K562 (cell line): ENCODE measurements around the gene NPFF. TPM values are rescaled to one million over a fixed set of nuclear protein-coding genes. Genes with fewer than 3 reads are reported as not detected.
A peak's percentile ranks its signal among the peaks of the same experiment; 100 is the strongest.

Experiments
- ATAC-seq: fragments of 200-7000 bp; cut with Tn5 transposase; 3 replicates; pipeline ENCODE4 v1.9.1; 2020; ENCODE audit warnings: moderate library complexity
- BruUV-seq: library from RNA; stranded (reverse); fragments of 400-500 nt; replicated peaks from 2 replicates; lab custom pipeline; 2021; lab: Mats Ljungman, UMichigan
- CTCF ChIA-PET: fragments of 300-600 bp; formaldehyde crosslinking; extraction: SDS; loops from one replicate; lab custom pipeline; 2021; ENCODE audit warnings: low intra/inter-chr PET ratio; lab: Yijun Ruan, JAX
- POLR2A ChIA-PET: fragments of 300-600, 350-650 bp; sonication (Branson Sonifier 250); formaldehyde crosslinking; extraction: SDS; loops from one replicate; lab custom pipeline; 2021; ENCODE audit warnings: antibody characterized with exemption, inconsistent platforms; lab: Yijun Ruan, JAX
- DNase-seq, 4 experiments: peaks; one replicate each; pipeline versions ENCODE4 v3.0.0 to v3.0.0-alpha.2; 2011 to 2018; ENCODE audit warnings: low spot score in 3 of 4, mixed read lengths in 3 of 4; ENCODE audit errors: extremely low read depth in 1 of 4
- FAIRE-seq: peaks from 2 replicates; lab custom pipeline; 2011; peaks lifted over from hg19 to GRCh38; lab: Jason Lieb, UNC
- H2AFZ ChIP-seq: 2 replicates; pipeline ENCODE4 v1.6.0; 2011; ENCODE audit warnings: low read depth, low read length, control low read depth, inconsistent platforms
- H3K27ac ChIP-seq: fragments of 200-600 bp; 3 replicates; pipeline ENCODE4 v1.8.0; 2011; ENCODE audit warnings: low read depth, mild to moderate bottlenecking, control low read depth, inconsistent platforms, low read length, moderate library complexity, mixed read lengths; ENCODE audit errors: extremely low read depth
- H3K27me3 ChIP-seq, 2 experiments: fragments of 300-600 bp in 1 of 2; 2 replicates in 1 of 2; 3 replicates in 1 of 2; pipeline versions ENCODE4 v1.6.0 to v1.8.0; 2011; ENCODE audit warnings: inconsistent platforms in 2 of 2, low read length in 2 of 2, mild to moderate bottlenecking in 1 of 2, mixed read lengths in 1 of 2, moderate library complexity in 1 of 2; ENCODE audit not compliant: control insufficient read depth in 2 of 2, insufficient read depth in 2 of 2
- H3K36me3 ChIP-seq: fragments of 300-600 bp; 3 replicates; pipeline ENCODE4 v1.8.0; 2011; ENCODE audit warnings: mild to moderate bottlenecking, low read length, inconsistent platforms; ENCODE audit not compliant: control insufficient read depth, insufficient read depth
- H3K4me1 ChIP-seq, 2 experiments: fragments of 200-600 bp in 1 of 2; replicated peaks in 1 of 2; 2 replicates in 1 of 2; 3 replicates in 1 of 2; pipeline versions ENCODE4 v1.5.1 to v1.8.0; 2011; ENCODE audit warnings: inconsistent platforms in 2 of 2, low read length in 2 of 2, mild to moderate bottlenecking in 1 of 2, mixed read lengths in 1 of 2, moderate library complexity in 1 of 2; ENCODE audit not compliant: control insufficient read depth in 2 of 2, insufficient read depth in 2 of 2
- H3K4me2 ChIP-seq: 2 replicates; pipeline ENCODE4 v1.6.1; 2011; ENCODE audit warnings: low read length, control low read depth, inconsistent platforms, mixed read lengths; ENCODE audit not compliant: insufficient read depth
- H3K4me3 ChIP-seq: fragments of 200-600 bp; sonication (generic), shearing (Covaris generic); 2 replicates; pipeline ENCODE4 v1.5.1; 2016; ENCODE audit warnings: control low read depth, inconsistent platforms
- H3K79me2 ChIP-seq: fragments of 200-600 bp; 3 replicates; pipeline ENCODE4 v1.8.0; 2011; ENCODE audit warnings: low read length, inconsistent platforms; ENCODE audit not compliant: control insufficient read depth, insufficient read depth
- H3K9ac ChIP-seq, 2 experiments: 2 replicates each; pipeline versions ENCODE4 v1.6.0 to v1.6.1; 2011; ENCODE audit warnings: low read depth in 2 of 2, low read length in 2 of 2, control low read depth in 1 of 2, inconsistent platforms in 1 of 2, mild to moderate bottlenecking in 1 of 2, mixed read lengths in 1 of 2; ENCODE audit not compliant: insufficient read depth in 1 of 2
- H3K9me1 ChIP-seq: one replicate; pipeline ENCODE4 v1.6.0; 2011; ENCODE audit warnings: inconsistent platforms, mild to moderate bottlenecking, low read length, moderate library complexity; ENCODE audit not compliant: control insufficient read depth, insufficient read depth
- H3K9me3 ChIP-seq: replicated peaks from 2 replicates; pipeline ENCODE4 v1.5.1; 2011; ENCODE audit warnings: low read depth, low read length, inconsistent platforms; ENCODE audit not compliant: control insufficient read depth, insufficient read depth
- H4K20me1 ChIP-seq: replicated peaks from 2 replicates; pipeline ENCODE4 v1.6.1; 2011; ENCODE audit warnings: low read length, inconsistent platforms, mixed read lengths; ENCODE audit not compliant: control insufficient read depth, insufficient read depth
- BACH1 ChIP-seq: fragments of 200-800 bp; sonication (Bioruptor generic); IDR thresholded peaks from 2 replicates; pipeline ENCODE4 v1.6.1; 2016; ENCODE audit warnings: missing genetic modification characterization, missing compliant biosample characterization
- GTF2A2 ChIP-seq: IDR thresholded peaks from 2 replicates; pipeline ENCODE4 v1.6.1; 2016; ENCODE audit warnings: mild to moderate bottlenecking, missing genetic modification characterization, missing compliant biosample characterization
- HMG20B ChIP-seq: fragments of 250-450 bp; sonication (Bioruptor Pico); IDR thresholded peaks from 2 replicates; pipeline ENCODE4 v1.5.0; 2021; ENCODE audit warnings: mild to moderate bottlenecking
- IRF9 ChIP-seq: fragments of 450-650 bp; IDR thresholded peaks from 2 replicates; pipeline ENCODE4 v1.6.1; 2016; ENCODE audit warnings: missing biosample characterization, missing genetic modification characterization
- L3MBTL2 ChIP-seq: fragments of 450-650 bp; IDR thresholded peaks from 2 replicates; pipeline ENCODE4 v1.6.1; 2016; ENCODE audit warnings: mild to moderate bottlenecking, moderate library complexity
- NR2F6 ChIP-seq: fragments of 450-650 bp; formaldehyde crosslinking; IDR thresholded peaks from 2 replicates; pipeline ENCODE4 v1.4.0; 2020; ENCODE audit warnings: mild to moderate bottlenecking
- PCBP1 ChIP-seq: fragments of 200-400 bp; formaldehyde crosslinking; IDR thresholded peaks from 2 replicates; pipeline ENCODE4 v1.6.1; 2018; ENCODE audit warnings: mild to moderate bottlenecking, low read depth, low read length; ENCODE audit not compliant: poor library complexity, severe bottlenecking
- PCBP2 ChIP-seq: fragments of 200-400 bp; formaldehyde crosslinking; IDR thresholded peaks from 2 replicates; pipeline ENCODE4 v1.6.1; 2018; ENCODE audit warnings: low read length, low read depth, mild to moderate bottlenecking, moderate library complexity; ENCODE audit not compliant: poor library complexity, severe bottlenecking
- PKNOX1 ChIP-seq: fragments of 450-650 bp; IDR thresholded peaks from 2 replicates; pipeline ENCODE4 v1.6.1; 2016
- SMAD4 ChIP-seq: fragments of 250-450 bp; sonication (Bioruptor Pico); conservative IDR thresholded peaks from 2 replicates; pipeline ENCODE4 v1.8.0; 2021; ENCODE audit warnings: inconsistent platforms, mild to moderate bottlenecking, moderate library complexity
- ZNF274 ChIP-seq: IDR thresholded peaks from 2 replicates; pipeline ENCODE4 v1.6.1; 2011; ENCODE audit warnings: low read depth, mild to moderate bottlenecking, low read length, moderate library complexity, borderline replicate concordance
- ZNF584 ChIP-seq: fragments of 200-800 bp; sonication (Bioruptor generic); IDR thresholded peaks from 2 replicates; pipeline ENCODE4 v1.6.1; 2016; ENCODE audit warnings: low read depth, mild to moderate bottlenecking, missing genetic modification characterization, missing compliant biosample characterization
- ZSCAN29 ChIP-seq: fragments of 450-650 bp; IDR thresholded peaks from 2 replicates; pipeline ENCODE4 v1.6.1; 2017
- WGBS: fragments of 100-300 bp; shearing (Covaris generic); methylation state at CpG from one replicate; pipeline ENCODE4 v1.1.6; 2016; ENCODE audit warnings: low coverage, mixed read lengths; ENCODE audit not compliant: insufficient coverage; ENCODE audit errors: missing lambda C conversion rate; 5-methylcytosine and 5-hydroxymethylcytosine counted together
- in situ Hi-C: fragments of 300-500 bp; cut with MboI; formaldehyde crosslinking; loops from 4 replicates; pipeline ENCODE4 v1.15.0; 2018; ENCODE audit warnings: inconsistent platforms, mixed read lengths
- intact Hi-C: fragments of 100-400 bp; cut with micrococcal nuclease; formaldehyde crosslinking; loops from 2 replicates; pipeline ENCODE4 v1.14.2; 2022
- polyA plus RNA-seq, 8 experiments: library from polyadenylated mRNA; depleted of rRNA in 4 of 8; stranded (reverse) in 5 of 8; unstranded in 3 of 8; fragments of >200 nt; fragmentation: Nextera tagmentation in 2 of 8; fragmentation: Illumina TruSeq in 1 of 8; extraction: Ambion mirVana in 2 of 8; extraction: Trizol in 1 of 8; gene quantifications; 2 replicates each; pipeline versions ENCODE4 v1.2.1 to v1.2.3, GENCODE V29; 2011 to 2014; ENCODE audit warnings: inconsistent platforms in 1 of 8, missing spikeins in 1 of 8
- total RNA-seq, 7 experiments: library from RNA; depleted of rRNA in 6 of 7; stranded (reverse); fragments of >200 nt in 6 of 7; fragmentation: Illumina TruSeq in 2 of 7; extraction: Trizol in 2 of 7; gene quantifications; 2 replicates each; pipeline versions ENCODE4 v1.2.1 to v1.2.3, GENCODE V29; 2011 to 2021; ENCODE audit warnings: low replicate concordance in 1 of 7

The NPFF gene
- total and polyA plus RNA-seq, 9 of the 15 experiments (the other 6 are each of a cell fraction or from before 2014, with no cell fraction given): 0.15 to 1.2 (median 0.55) TPM; not detected in 6

- Histone ChIP-seq H3K9me1 (no peaks in the 10 kb centered on the region), H3K9ac (peak overlapping the region in 1 of 2 experiments; percentile 15; a peak in 1 of 4 replicates), H4K20me1 (no peaks in the 10 kb centered on the region), H3K36me3 (peaks cover 64% of the 10 kb centered on the region), H3K9me3 (no peaks in the 10 kb centered on the region), H3K27me3 (no peaks in the 10 kb centered on the region; a peak in 1 of 5 replicates), H3K4me2 (no peak overlapping the region), H2AFZ (no peak overlapping the region), H3K79me2 (no peaks in the 10 kb centered on the region), H3K27ac (no peak overlapping the region), H3K4me3 (no peak overlapping the region), H3K4me1 (peaks cover 0 to under 1% of the 10 kb centered on the region in 2 experiments; a peak in 2 of 5 replicates)
- DNase-seq (no peak), ATAC-seq (no peak), FAIRE-seq (no peak)
- ChIA-PET POLR2A (interaction anchor here (0.5 to 2.5 kb wide), 4 partner anchors 11 to 48 kb away, joined by 3 to 13 read pairs (median 4); partner anchors contain the start of gene TARBP2), CTCF (no interaction called here)
- no peak for TF ChIP-seq ZSCAN29
- 77% methylated on average over 6 of the region's 6 CpGs for WGBS
- in situ Hi-C loops: no loop called here
- intact Hi-C loops: no loop called here
- no TSS peak for BruUV-seq
Measured at GRCh38 chr12:53513712-53514410, 6.6 kb upstream of the NPFF start.

- ChIA-PET POLR2A (interaction anchor here (0.6 to 1.7 kb wide), 5 partner anchors 9 to 463 kb away, joined by 3 to 11 read pairs (median 3); partner anchors contain the start of gene TARBP2), CTCF (no interaction called here)
- no peaks in the 10 kb centered on the region for H3K9me3 ChIP-seq
- no peak overlapping the region for H3K4me2 ChIP-seq
- H3K27me3 ChIP-seq: no peaks in the 10 kb centered on the region; a peak in 1 of 5 replicates
- WGBS: 73% methylated on average over 9 of the region's 9 CpGs
- H3K9me1 ChIP-seq: no peaks in the 10 kb centered on the region
- ATAC-seq (no peak), FAIRE-seq (no peak), DNase-seq (no peak)
- H3K36me3 ChIP-seq: peaks cover 58% of the 10 kb centered on the region
- no peaks in the 10 kb centered on the region for H4K20me1 ChIP-seq
- peaks cover 4% of the 10 kb centered on the region in 2 experiments; a peak in 4 of 5 replicates for H3K4me1 ChIP-seq
- intact Hi-C loops (no loop called here), in situ Hi-C loops (no loop called here)
- no TSS peak for BruUV-seq
- no peak overlapping the region for H3K4me3 ChIP-seq
- H3K9ac ChIP-seq: no peak overlapping the region
- H3K27ac ChIP-seq: no peak overlapping the region
- no peaks in the 10 kb centered on the region for H3K79me2 ChIP-seq
- no peak overlapping the region for H2AFZ ChIP-seq
- no peak for TF ChIP-seq NR2F6 (CRISPR knock-in tag)
- no peak for TF ChIP-seq ZNF584
- no peak for TF ChIP-seq BACH1
- TF ChIP-seq HMG20B (CRISPR knock-in tag): no peak
- no peak for TF ChIP-seq L3MBTL2
- TF ChIP-seq PCBP1: no peak
- TF ChIP-seq PKNOX1: no peak
- TF ChIP-seq SMAD4: no peak
- TF ChIP-seq PCBP2: no peak
- no peak for TF ChIP-seq GTF2A2 (tag)
- TF ChIP-seq IRF9 (tag): no peak
- no peak for TF ChIP-seq ZNF274
Measured at GRCh38 chr12:53510181-53510812, 3.0 kb upstream of the NPFF start.
